ENCODE results near the gene CWC25.
A peak's percentile ranks its signal among the peaks of the same experiment; 100 is the strongest.
"Not testable (repeated sequence)": the region's sequence is repeated elsewhere in the genome, so short reads cannot be mapped to it uniquely, and the experiment has no call there.

The CWC25 gene

GRCh38 chr17:38796451-38797157 is 28.5 kb downstream of the CWC25 start:
- intact Hi-C loops (cut with DNase I): loop anchor here (5.0 kb wide), 1 partner anchor 44 kb away; the partner anchor contains the start of gene PSMB3
- DNase-seq: no peak

DNA sequence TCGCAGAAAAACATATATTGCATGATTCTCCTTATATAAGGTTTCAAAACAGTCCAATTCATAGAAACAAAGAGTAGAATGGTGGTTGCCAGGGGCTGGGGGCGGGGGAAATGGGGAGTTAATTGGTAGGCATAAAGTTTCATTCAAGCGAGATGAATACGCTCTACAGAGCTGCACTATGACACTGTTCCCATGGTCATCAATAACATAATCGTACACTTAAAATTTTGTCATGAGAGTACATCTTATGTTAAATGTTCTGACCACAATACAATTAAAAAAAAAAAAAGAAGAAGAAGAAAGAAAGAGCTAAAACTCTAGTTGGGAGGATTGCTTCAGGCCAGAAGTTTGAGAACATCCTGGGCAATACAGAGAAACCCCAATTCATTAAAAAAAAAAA is 30.9 kb downstream of the CWC25 start:
- DNase-seq: no peak
- intact Hi-C loops (cut with DNase I): no loop called here

DNA sequence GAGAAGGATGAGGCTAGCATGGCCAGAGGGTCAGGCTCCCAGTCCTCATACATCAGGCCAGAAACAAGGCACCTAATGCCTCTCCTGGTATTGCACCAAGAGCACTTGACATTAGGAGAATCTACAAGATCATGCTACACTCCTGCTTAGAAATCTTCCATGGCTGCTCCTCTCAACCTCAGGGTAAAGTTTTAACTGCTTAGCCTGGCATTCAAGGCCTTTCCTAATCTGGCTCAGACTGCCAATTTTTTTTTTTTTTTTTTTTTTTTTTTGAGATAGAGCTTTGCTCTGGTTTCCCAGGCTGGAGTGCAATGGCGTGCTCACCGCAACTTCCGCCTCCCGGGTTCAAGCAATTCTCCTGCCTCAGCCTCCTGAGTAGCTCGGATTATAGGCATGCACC is 34.0 kb downstream of the CWC25 start:
- intact Hi-C loops (cut with DNase I): no loop called here
- peak in 2 of 10 donors; percentile 8 to 12 for DNase-seq

- intact Hi-C loops (cut with DNase I): not testable (repeated sequence)
- DNase-seq: peak in 2 of 10 donors; percentile 24 to 39
Measured at GRCh38 chr17:38790148-38790707, 34.9 kb downstream of the CWC25 start.

GRCh38 chr17:38789185-38789584 is 35.9 kb downstream of the CWC25 start:
- intact Hi-C loops (cut with DNase I): no loop called here
- DNase-seq: peak in 1 of 10 donors; percentile 38

DNA sequence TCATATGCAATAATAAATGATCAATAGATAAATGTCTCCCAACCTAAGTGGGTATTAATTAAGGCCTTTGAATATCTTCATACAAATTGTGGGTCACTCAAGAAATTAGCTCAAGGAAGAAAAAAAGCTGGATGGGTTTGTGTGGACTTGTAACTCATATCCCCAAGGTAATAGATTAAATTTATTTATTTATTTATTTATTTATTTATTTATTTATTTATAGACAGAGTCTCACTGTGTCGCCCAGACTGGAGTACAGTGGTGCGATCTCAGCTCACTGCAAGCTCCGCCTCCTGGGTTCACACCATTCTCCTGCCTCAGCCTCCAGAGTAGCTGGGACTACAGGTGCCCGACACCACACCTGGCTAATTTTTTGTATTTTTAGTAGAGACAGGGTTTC is 37.1 kb downstream of the CWC25 start:
- DNase-seq: peak in 1 of 10 donors; percentile 10
- intact Hi-C loops (cut with DNase I): not testable (repeated sequence)

DNA sequence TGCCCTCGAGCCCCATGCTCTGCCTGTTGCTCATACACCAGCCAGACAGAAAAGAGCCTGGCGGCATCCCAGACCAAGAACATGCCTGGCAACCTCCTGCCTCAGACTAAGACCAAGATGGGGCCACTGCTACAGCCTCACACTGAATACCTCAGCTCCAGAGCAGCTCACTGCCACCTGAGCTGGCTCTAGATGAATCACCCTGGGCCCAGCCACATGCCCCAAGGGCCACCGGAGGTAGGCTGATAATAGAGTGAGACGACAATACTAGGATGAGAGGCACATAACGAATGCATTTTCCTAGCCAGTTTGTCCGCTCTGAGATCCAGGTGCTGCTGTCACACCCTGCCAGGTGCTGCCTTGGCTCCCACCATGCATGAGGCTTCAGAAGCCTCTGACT is 38.7 kb downstream of the CWC25 start:
- intact Hi-C loops (cut with DNase I): no loop called here
- DNase-seq: peak in 1 of 10 donors; percentile 22

DNA sequence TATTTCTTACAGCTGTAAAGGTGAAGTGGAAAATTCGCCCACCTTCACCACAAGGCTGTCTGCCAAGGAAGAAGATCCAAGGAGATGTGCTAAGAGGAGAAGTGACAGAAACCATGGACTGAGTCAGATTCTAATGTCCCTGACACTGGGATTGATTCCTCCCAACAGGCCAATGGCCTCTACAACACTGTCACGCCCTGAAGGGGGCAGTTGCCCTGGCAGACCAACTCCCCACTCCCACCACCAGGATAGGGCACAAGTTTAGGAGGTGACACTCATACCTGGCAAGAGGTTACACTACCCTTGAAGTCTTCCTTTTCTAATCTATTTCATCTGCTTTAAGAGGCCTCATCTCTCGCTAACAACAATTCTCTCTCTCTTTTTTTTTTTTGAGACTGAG is 41.9 kb downstream of the CWC25 start:
- no peak for DNase-seq
- intact Hi-C loops (cut with DNase I): no loop called here

GRCh38 chr17:38779965-38780752 is 45.0 kb downstream of the CWC25 start:
- intact Hi-C loops (cut with DNase I): loop anchor here (10.0 kb wide), 1 partner anchor 55 kb away; no protein-coding TSS in a partner anchor

DNA sequence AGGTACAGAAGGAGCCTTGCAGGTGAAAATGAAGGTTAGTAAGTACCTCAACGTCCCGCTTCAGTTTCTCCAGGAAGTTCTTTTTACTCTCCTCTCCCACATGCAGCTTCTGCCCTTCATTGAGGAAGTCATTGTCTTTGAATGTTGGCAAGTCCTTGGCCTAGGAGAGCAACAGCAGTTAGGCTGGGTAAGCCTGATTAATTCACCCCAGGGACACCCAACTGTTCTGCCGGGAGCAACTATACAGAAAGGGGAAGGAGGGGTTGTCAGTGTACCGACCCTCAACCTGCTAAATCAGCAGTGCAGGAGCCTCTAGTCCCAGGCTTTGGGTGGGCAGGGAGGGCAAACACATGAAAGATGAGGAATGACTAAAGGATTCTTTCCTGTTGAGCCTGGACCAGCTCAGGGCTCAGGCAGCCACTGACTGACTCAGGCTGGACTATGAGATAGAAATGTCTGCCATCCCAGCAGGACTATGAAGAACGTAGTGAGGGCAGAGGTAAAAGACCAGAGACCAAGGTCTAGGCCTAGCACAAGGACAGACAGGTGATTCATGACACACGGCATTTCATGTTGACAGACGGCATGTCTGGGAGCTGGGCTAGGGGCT is 47.4 kb downstream of the CWC25 start:
- intact Hi-C loops (cut with DNase I): loop anchor here (10.0 kb wide), 1 partner anchor 57 kb away; no protein-coding TSS in a partner anchor
- peak in 2 of 10 donors; percentile 8 to 24 for DNase-seq

More at GRCh38 chr17:38779965-38780752, 45.0 kb downstream of the CWC25 start:
- DNase-seq: peak in 7 of 10 donors; percentile 9 to 83 (median 54)

GRCh38 chr17:38773258-38773657 is 51.9 kb downstream of the CWC25 start:
- no peak for DNase-seq
- intact Hi-C loops (cut with DNase I): loop anchor here (10.0 kb wide), 1 partner anchor 62 kb away; no protein-coding TSS in a partner anchor

DNA sequence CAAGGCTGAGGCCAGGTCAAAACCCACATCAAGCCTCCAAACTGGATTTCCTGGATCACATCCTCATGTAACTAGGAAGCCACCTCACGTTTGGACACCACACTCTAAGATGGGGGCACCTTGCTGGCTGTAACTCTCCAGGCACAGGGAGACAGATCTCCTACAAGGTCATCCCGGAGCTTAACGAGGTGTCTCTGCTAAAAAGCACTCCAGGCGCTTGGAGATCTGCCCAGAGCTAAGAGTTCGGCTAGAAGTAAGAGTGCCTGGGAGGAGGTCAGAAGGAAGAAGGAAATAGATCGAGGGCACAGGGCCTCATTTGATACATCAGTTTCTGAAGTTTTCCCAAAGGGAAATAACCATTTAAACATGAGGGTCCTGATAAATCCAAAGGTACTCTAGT is 56.7 kb downstream of the CWC25 start:
- intact Hi-C loops (cut with DNase I): no loop called here
- peak in 1 of 10 donors; percentile 16 for DNase-seq

DNA sequence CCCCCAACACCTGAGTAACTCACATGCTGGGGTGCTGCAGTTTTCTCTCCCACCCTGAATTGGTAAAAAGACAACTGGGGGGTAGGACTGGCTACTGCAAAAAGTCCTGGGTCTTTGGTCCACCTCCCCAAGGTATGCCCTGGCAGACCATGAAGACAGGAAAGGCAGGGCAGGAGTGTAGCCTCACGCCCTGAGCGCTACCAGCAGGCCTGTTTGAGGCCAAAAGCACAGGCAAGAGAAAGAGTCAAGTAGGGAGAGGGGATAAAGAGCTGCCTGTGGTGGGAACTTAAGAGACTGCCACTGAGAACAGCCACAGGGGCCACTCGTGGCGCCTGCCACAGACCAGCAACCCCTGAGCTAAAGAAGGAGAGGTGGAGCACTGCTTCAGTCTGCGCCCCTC is 58.8 kb downstream of the CWC25 start:
- intact Hi-C loops (cut with DNase I): no loop called here

GRCh38 chr17:38762231-38762630 is 62.9 kb downstream of the CWC25 start:
- intact Hi-C loops (cut with DNase I): no loop called here
- peak in 2 of 10 donors; percentile 7 to 12 for DNase-seq

More for the DNA sequence above, 58.8 kb downstream of the CWC25 start:
- DNase-seq: peak in 2 of 10 donors; percentile 52 to 55

- intact Hi-C loops (cut with DNase I): no loop called here
Measured at GRCh38 chr17:38761612-38762011, 63.5 kb downstream of the CWC25 start.

DNA sequence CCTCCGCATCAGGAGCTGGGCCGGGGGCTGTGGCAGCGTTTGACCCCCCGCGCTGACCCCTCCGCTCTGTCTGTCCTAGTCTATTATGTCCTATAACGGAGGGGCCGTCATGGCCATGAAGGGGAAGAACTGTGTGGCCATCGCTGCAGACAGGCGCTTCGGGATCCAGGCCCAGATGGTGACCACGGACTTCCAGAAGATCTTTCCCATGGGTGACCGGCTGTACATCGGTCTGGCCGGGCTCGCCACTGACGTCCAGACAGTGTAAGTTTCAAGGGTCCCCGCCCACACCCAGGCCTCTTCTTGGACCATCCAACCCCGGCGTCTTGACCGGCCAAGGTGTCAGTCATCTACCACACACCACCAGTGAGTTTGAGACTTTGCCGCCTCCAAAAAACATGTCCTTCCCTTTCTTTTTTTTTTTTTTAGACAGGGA is 72.0 kb downstream of the CWC25 start:
- DNase-seq: peak in 1 of 10 donors; percentile 76
- intact Hi-C loops (cut with DNase I): loop anchor here (5.0 kb wide), 1 partner anchor 44 kb away; the partner anchor contains the start of gene PIP4K2B

More at GRCh38 chr17:38761612-38762011, 63.5 kb downstream of the CWC25 start:
- DNase-seq: peak in 3 of 10 donors; percentile 6 to 35 (median 8)

DNA sequence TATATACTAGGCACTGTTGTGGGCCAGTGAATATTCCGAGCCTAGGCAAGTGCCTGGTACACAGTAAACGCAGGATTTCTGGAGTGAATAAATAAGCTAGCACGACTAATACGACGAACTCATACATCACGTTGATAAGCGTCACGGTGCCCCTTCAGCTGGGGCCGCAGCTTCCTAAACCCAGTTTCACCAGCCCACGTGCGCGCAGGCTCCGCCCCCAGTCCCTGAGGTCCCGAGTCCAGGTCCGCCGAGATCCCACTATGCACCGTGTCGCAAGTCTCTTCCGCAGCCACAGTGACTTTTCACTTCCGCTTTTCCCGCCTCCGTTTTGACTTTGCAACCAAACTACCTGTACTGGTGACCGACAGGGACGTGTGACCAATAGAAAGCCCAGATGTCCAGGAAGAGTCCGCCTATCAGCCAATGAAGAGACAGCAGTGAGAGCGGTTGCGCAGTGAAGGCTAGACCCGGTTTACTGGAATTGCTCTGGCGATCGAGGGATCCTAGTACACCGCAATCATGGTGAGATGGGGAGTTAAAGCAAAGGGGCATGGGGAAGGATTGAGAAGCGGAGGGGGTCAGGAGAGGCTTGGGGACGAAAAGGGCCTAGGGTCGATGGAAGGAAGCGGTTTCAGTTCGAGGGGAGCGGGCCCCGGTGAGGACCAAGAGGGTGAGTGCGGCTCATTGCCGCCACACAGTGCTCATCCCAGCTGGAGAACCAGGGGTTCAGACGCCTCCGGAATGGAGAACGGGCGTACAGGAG is 72.6 kb downstream of the CWC25 start, which contains the start of gene PSMB3:
TSS of gene PSMB3 (plus strand) at position 434 of the 763 bp plus-strand sequence. CDS start at position 520, 86 bp downstream.
- DNase-seq: peak; percentile 95 to 99 (median 98)
- intact Hi-C loops (cut with DNase I): loop anchor here (5.0 kb wide), 1 partner anchor 45 kb away; the partner anchor contains the start of gene PIP4K2B

DNA sequence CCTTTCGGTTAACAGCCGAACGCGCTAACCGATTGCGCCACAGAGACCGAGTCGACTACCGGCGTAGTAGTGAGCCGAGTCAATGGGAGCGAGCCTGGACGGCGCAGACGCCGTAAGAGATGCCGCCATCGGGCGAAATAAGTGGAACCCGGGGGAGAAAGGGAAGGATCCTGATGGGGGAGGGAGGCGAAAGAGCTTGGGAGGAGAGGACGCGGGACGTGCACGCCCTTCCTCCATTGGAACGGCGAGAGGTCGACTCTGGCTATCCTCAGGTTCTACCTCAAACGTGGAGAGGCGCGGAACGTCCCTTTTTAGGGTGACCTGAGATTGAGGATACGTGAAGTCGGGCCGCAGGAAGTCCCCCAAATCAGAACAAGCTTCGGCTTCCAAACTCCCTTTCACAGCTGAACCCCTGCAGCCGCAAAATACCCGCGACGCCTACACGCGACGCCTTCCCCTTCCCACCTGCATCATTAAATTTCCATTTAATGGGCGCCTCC is 73.3 kb downstream of the CWC25 start:
- intact Hi-C loops (cut with DNase I): loop anchor here (5.0 kb wide), 1 partner anchor 45 kb away; the partner anchor contains the start of gene PIP4K2B
- DNase-seq: peak; percentile 69 to 98 (median 84)

All from posterior cingulate gyrus (tissue), 11 donors.